ENCODE results near the gene B3GNT9. TPM values are rescaled to one million over a fixed set of nuclear protein-coding genes. Genes with fewer than 3 reads are reported as not detected.

The B3GNT9 gene
- total RNA-seq, 1 experiment from 2014 or later, result 0.92 TPM

DNA sequence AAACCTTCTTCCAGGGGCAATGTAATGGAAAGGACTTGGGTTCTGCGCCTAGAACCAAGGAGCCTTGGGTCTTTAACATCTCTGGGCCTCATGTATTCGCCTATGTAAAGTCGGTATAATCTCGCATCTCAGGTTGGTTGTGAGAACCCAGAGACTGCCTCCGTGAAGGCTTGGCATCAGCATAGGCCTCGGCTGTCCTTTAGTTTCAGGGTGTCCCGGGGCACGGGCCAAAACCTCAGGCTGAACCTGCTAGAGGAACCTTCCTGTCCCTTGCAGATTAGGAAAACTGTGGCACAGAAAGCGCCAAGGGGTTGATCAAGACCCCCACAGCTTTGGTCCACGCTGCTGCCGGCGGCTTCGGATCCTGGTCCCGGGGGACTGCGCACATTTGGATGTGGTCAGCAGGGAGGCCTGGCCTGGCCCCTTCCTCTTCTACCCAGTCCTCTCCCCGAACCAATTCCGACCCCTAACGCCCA is 41.8 kb downstream of the B3GNT9 start:
- in situ Hi-C loops (cut with HindIII; ENCODE audit: low pct_unique_long_range_greater_than_20kb, low sequenced_read_pairs), result no loop called here
- DNase-seq (ENCODE audit: low read depth, low spot score), result no peak

- in situ Hi-C loops (cut with HindIII; ENCODE audit: low pct_unique_long_range_greater_than_20kb, low sequenced_read_pairs), result no loop called here
- DNase-seq (ENCODE audit: low read depth, low spot score), result no peak
These were observed 42.3 kb downstream of the B3GNT9 start for GRCh38 chr16:67108489-67108888.

DNA sequence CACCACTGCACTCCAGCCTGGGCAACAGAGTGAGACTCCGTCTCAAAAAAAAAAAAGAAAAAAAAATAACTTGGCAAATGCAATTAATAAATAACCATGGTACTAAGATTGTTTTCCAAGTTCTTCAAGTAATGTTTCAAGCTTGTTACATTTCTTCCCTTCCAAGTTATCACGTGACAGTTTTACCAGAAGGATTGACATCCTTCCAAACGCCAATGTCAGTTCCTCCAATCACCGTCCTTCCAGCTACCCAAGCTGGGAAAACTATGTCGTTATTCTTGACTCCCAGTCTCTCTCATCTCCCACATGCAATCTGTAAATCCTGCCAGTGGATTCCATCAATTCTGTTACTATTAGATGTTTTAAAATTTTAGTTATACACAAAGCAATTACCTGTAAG is 44.9 kb downstream of the B3GNT9 start:
- in situ Hi-C loops (cut with HindIII; ENCODE audit: low pct_unique_long_range_greater_than_20kb, low sequenced_read_pairs), result no loop called here
- no peak for DNase-seq (ENCODE audit: low read depth, low spot score)

- no peak for DNase-seq (ENCODE audit: low read depth, low spot score)
- in situ Hi-C loops (cut with HindIII; ENCODE audit: low pct_unique_long_range_greater_than_20kb, low sequenced_read_pairs), result no loop called here
These were observed 45.6 kb downstream of the B3GNT9 start for GRCh38 chr16:67105246-67105645.

GRCh38 chr16:67104845-67105244 is 46.0 kb downstream of the B3GNT9 start:
- in situ Hi-C loops (cut with HindIII; ENCODE audit: low pct_unique_long_range_greater_than_20kb, low sequenced_read_pairs), result no loop called here

GRCh38 chr16:67104061-67104460 is 46.7 kb downstream of the B3GNT9 start:
- DNase-seq (ENCODE audit: low read depth, low spot score), result peak; percentile 70
- in situ Hi-C loops (cut with HindIII; ENCODE audit: low pct_unique_long_range_greater_than_20kb, low sequenced_read_pairs), result no loop called here

More at GRCh38 chr16:67104845-67105244, 46.0 kb downstream of the B3GNT9 start:
- no peak for DNase-seq (ENCODE audit: low read depth, low spot score)

DNA sequence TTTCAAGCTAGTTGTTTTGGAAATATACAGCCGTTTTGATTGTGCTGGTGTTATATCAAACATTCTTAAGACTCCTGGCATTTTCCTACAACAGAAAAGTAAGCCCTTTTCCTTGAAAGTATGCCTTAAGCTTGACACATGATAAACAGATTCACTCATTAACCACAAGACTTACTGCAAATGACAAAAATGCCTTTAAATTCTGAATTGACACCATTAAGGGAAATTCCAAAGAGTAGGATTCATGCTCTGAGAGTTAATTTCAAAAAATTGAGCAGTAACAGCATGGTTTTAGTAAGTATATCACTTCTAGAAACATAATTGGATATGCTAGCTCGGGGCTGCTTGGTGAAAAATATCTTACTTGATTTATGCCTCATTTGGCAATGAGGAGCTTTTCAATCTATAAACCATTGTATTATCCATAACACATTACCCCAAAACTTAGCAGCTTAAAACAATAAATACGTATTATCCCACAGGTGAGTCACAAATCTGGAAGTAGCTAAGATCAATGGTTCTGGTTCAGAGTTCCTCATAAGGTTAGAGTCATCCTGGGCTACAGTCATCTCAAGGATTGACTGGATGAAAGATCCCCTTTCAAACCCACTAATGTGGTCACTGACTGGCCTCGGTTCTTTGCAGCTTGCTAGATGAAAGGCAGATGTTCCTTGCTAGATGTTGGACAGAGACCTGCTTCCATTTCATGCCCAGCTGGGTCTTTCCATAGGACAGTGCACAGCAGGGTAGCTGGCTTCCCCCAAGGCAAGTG is 49.3 kb downstream of the B3GNT9 start:
- no peak for DNase-seq (ENCODE audit: low read depth, low spot score)
- in situ Hi-C loops (cut with HindIII; ENCODE audit: low pct_unique_long_range_greater_than_20kb, low sequenced_read_pairs), result no loop called here

DNA sequence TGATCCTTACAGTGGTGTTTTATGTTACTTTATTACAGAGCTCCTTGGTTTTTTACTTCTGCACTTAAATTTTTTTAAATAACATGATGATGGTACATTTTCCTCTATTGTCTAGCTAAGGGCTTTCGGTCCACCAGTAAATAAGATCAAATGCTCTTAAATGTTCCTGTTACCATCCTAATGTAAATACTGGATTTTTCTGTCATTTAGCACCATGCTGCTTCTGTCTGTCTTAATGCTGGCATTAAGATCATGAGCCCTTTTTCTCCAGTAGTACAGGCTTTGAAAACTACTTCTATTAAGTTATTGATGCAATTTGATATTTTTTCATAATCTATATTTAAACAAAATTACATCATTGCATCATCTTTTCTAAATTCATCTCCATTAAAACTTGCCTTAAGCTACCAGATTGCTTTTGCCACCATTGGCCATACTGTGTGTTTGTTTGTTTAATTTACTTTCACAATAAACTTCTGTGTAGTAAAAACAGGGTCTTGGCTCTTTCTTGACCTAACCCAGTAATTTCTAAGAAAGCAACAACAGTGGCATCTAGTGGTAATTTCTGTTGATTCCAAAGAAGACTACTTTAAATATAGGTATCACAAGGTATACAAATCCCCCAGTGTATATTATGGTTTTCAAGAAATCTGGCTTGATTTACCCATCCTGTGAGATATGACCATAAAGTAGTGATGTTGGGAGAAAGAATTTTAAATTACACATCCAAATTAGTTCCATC is 50.1 kb downstream of the B3GNT9 start:
- peak; percentile 57 for DNase-seq (ENCODE audit: low read depth, low spot score)
- in situ Hi-C loops (cut with HindIII; ENCODE audit: low pct_unique_long_range_greater_than_20kb, low sequenced_read_pairs), result no loop called here

DNA sequence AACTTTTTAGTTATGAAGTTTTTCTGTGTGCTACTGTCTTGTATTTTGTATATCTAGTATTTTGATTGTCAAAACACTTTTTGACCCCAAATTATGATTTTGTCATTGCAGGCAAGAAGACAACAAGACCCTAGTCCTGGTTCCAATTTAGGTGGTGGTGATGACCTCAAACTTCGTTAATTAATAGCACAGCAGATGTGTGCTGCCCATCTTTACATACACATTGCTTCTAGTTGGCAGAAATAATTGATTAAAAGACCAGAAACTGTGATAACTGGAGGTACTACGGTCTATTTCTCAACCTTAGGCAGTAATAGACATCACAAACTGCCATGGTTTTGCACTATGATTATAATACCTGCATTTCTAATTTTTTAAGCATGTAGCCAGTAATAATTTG is 52.2 kb downstream of the B3GNT9 start:
- DNase-seq (ENCODE audit: low read depth, low spot score), result no peak
- in situ Hi-C loops (cut with HindIII; ENCODE audit: low pct_unique_long_range_greater_than_20kb, low sequenced_read_pairs), result no loop called here

Other genes with a start within 250 kb of the B3GNT9 start
- gene CDH16, start 232.1 kb downstream of the B3GNT9 start, total RNA-seq (2014; rRNA removed; shearing (Covaris generic)), result not detected in 2 replicates
- gene RRAD, start 225.5 kb downstream of the B3GNT9 start, total RNA-seq (2014; rRNA removed; shearing (Covaris generic)), result not detected in 2 replicates
- 134 and 148 TPM in 2 replicates for gene CIAO2B, start 216.6 kb downstream of the B3GNT9 start, total RNA-seq (2014; rRNA removed; shearing (Covaris generic))
- 14.8 and 19.4 TPM in 2 replicates for gene CES2, start 215.5 kb downstream of the B3GNT9 start, total RNA-seq (2014; rRNA removed; shearing (Covaris generic))
- 0.29 and 1.5 TPM in 2 replicates for gene CES3, start 189.7 kb downstream of the B3GNT9 start, total RNA-seq (2014; rRNA removed; shearing (Covaris generic))
- not detected in 2 replicates for gene CES4A, start 162.4 kb downstream of the B3GNT9 start, total RNA-seq (2014; rRNA removed; shearing (Covaris generic))
- 51.5 and 58.6 TPM in 2 replicates for gene CBFB, start 121.8 kb downstream of the B3GNT9 start, total RNA-seq (2014; rRNA removed; shearing (Covaris generic))
- 17.1 and 18.8 TPM in 2 replicates for gene PHAF1, start 41.1 kb downstream of the B3GNT9 start, total RNA-seq (2014; rRNA removed; shearing (Covaris generic))
- 18.3 and 21.1 TPM in 2 replicates for gene TRADD, start 8.9 kb upstream of the B3GNT9 start, total RNA-seq (2014; rRNA removed; shearing (Covaris generic))
- 5.1 and 6.4 TPM in 2 replicates for gene FBXL8, start 9.0 kb upstream of the B3GNT9 start, total RNA-seq (2014; rRNA removed; shearing (Covaris generic))
- 28.7 and 40.9 TPM in 2 replicates for gene HSF4, start 13.7 kb upstream of the B3GNT9 start, total RNA-seq (2014; rRNA removed; shearing (Covaris generic))
- gene NOL3, start 19.5 kb upstream of the B3GNT9 start, total RNA-seq (2014; rRNA removed; shearing (Covaris generic)), result 7.8 and 13.2 TPM in 2 replicates
- gene MATCAP1, start 33.0 kb upstream of the B3GNT9 start, total RNA-seq (2014; rRNA removed; shearing (Covaris generic)), result 3.9 and 4.4 TPM in 2 replicates
- not detected in 2 replicates for gene EXOC3L1, start 39.1 kb upstream of the B3GNT9 start, total RNA-seq (2014; rRNA removed; shearing (Covaris generic))
- 50.8 and 73.6 TPM in 2 replicates for gene E2F4, start 41.2 kb upstream of the B3GNT9 start, total RNA-seq (2014; rRNA removed; shearing (Covaris generic))
- gene ELMO3, start 48.1 kb upstream of the B3GNT9 start, total RNA-seq (2014; rRNA removed; shearing (Covaris generic)), result 0.61 and 0.90 TPM in 2 replicates
- 60.7 and 75.5 TPM in 2 replicates for gene TMEM208, start 76.1 kb upstream of the B3GNT9 start, total RNA-seq (2014; rRNA removed; shearing (Covaris generic))
- gene FHOD1, start 96.5 kb upstream of the B3GNT9 start, total RNA-seq (2014; rRNA removed; shearing (Covaris generic)), result 10.5 and 11.3 TPM in 2 replicates
- gene SLC9A5, start 98.0 kb upstream of the B3GNT9 start, total RNA-seq (2014; rRNA removed; shearing (Covaris generic)), result 0.21 and 0.37 TPM in 2 replicates
- gene PLEKHG4, start 128.5 kb upstream of the B3GNT9 start, total RNA-seq (2014; rRNA removed; shearing (Covaris generic)), result 10.5 and 12.9 TPM in 2 replicates
- gene KCTD19, start 175.7 kb upstream of the B3GNT9 start, total RNA-seq (2014; rRNA removed; shearing (Covaris generic)), result 0.19 TPM in 1 of 2 replicates, not detected in the other
- gene LRRC36, start 175.8 kb upstream of the B3GNT9 start, total RNA-seq (2014; rRNA removed; shearing (Covaris generic)), result 0.64 and 1.1 TPM in 2 replicates
- 0.16 and 0.55 TPM in 2 replicates for gene TPPP3, start 242.5 kb upstream of the B3GNT9 start, total RNA-seq (2014; rRNA removed; shearing (Covaris generic))